Measurements from ENCODE around the gene PLXDC2.

Gene PLXDC2

GRCh38 chr10:19937989-19938388 is 121.8 kb downstream of the PLXDC2 start:
- no peak for DNase-seq (ENCODE audit: low read depth in 2 of 2)

- DNase-seq (ENCODE audit: low read depth in 2 of 2): no peak
Observed at GRCh38 chr10:19941206-19941880, 125.1 kb downstream of the PLXDC2 start.

GRCh38 chr10:19944911-19945663 is 128.9 kb downstream of the PLXDC2 start:
- no peak for DNase-seq (ENCODE audit: low read depth in 2 of 2)

- DNase-seq (ENCODE audit: low read depth in 2 of 2): no peak
Observed at GRCh38 chr10:19946245-19946644, 130.0 kb downstream of the PLXDC2 start.

- no peak for DNase-seq (ENCODE audit: low read depth in 2 of 2)
Observed at GRCh38 chr10:19946791-19947190, 130.6 kb downstream of the PLXDC2 start.

- no peak for DNase-seq (ENCODE audit: low read depth in 2 of 2)
Observed at GRCh38 chr10:19947215-19947614, 131.0 kb downstream of the PLXDC2 start.

- no peak for DNase-seq (ENCODE audit: low read depth in 2 of 2)
Observed at GRCh38 chr10:19947656-19948055, 131.4 kb downstream of the PLXDC2 start.

GRCh38 chr10:19952224-19953010 is 136.2 kb downstream of the PLXDC2 start:
- DNase-seq (ENCODE audit: low read depth in 2 of 2): no peak

- DNase-seq (ENCODE audit: low read depth in 2 of 2): no peak
Observed at GRCh38 chr10:19954601-19955000, 138.4 kb downstream of the PLXDC2 start.

- no peak for DNase-seq (ENCODE audit: low read depth in 2 of 2)
Observed at GRCh38 chr10:19956516-19957032, 140.3 kb downstream of the PLXDC2 start.

- DNase-seq (ENCODE audit: low read depth in 2 of 2): no peak
Observed at GRCh38 chr10:19958787-19959186, 142.6 kb downstream of the PLXDC2 start.

GRCh38 chr10:19961076-19962053 is 145.1 kb downstream of the PLXDC2 start:
- DNase-seq (ENCODE audit: low read depth in 2 of 2): no peak

- DNase-seq (ENCODE audit: low read depth in 2 of 2): no peak
Observed at GRCh38 chr10:19964625-19965024, 148.4 kb downstream of the PLXDC2 start.

GRCh38 chr10:19966751-19967150 is 150.5 kb downstream of the PLXDC2 start:
- DNase-seq (ENCODE audit: low read depth in 2 of 2): no peak

GRCh38 chr10:19967981-19968380 is 151.7 kb downstream of the PLXDC2 start:
- no peak for DNase-seq (ENCODE audit: low read depth in 2 of 2)

- DNase-seq (ENCODE audit: low read depth in 2 of 2): no peak
Observed at GRCh38 chr10:19968745-19969144, 152.5 kb downstream of the PLXDC2 start.

GRCh38 chr10:19970256-19970655 is 154.0 kb downstream of the PLXDC2 start:
- DNase-seq (ENCODE audit: low read depth in 2 of 2): no peak

GRCh38 chr10:19970717-19971116 is 154.5 kb downstream of the PLXDC2 start:
- no peak for DNase-seq (ENCODE audit: low read depth in 2 of 2)

GRCh38 chr10:19971343-19972052 is 155.3 kb downstream of the PLXDC2 start:
- DNase-seq (ENCODE audit: low read depth in 2 of 2): no peak

GRCh38 chr10:19974138-19974537 is 157.9 kb downstream of the PLXDC2 start:
- DNase-seq (ENCODE audit: low read depth in 2 of 2): no peak

Measured in fibroblast of skin of left biceps (primary cell).